NCI-H510A treated with DMSO at 0.1 percent for 48 hours (cell line): ENCODE results near the gene CBX8.
A peak's percentile ranks its signal among the peaks of the same experiment; 100 is the strongest.

Experiments
- DNase-seq: peaks from one replicate; lab custom pipeline; 2025; lab: John Stamatoyannopoulos, UW

The CBX8 gene

GRCh38 chr17:79819534-79820276, 22.8 kb upstream of the CBX8 start:
- no peak for DNase-seq

GRCh38 chr17:79819085-79819484, 22.2 kb upstream of the CBX8 start:
- no peak for DNase-seq

GRCh38 chr17:79818026-79818758, 21.3 kb upstream of the CBX8 start:
- no peak for DNase-seq

- no peak for DNase-seq
These were observed 19.1 kb upstream of the CBX8 start for GRCh38 chr17:79815836-79816461.

GRCh38 chr17:79814974-79815835, 18.3 kb upstream of the CBX8 start:
- DNase-seq: no peak

- DNase-seq: no peak
These were observed 17.5 kb upstream of the CBX8 start for GRCh38 chr17:79814127-79814973.

GRCh38 chr17:79813297-79814126, 16.6 kb upstream of the CBX8 start:
- no peak for DNase-seq

GRCh38 chr17:79812353-79813258, 15.7 kb upstream of the CBX8 start:
- no peak for DNase-seq

GRCh38 chr17:79811868-79812352, 15.0 kb upstream of the CBX8 start:
- DNase-seq: no peak

- DNase-seq: peak; percentile 91
These were observed 14.4 kb upstream of the CBX8 start for GRCh38 chr17:79811011-79811867.

GRCh38 chr17:79810130-79811010, 13.5 kb upstream of the CBX8 start:
- DNase-seq: peak; percentile 91

- peak; percentile 53 for DNase-seq
These were observed 12.8 kb upstream of the CBX8 start for GRCh38 chr17:79809530-79810129.

- peak; percentile 78 for DNase-seq
These were observed 12.1 kb upstream of the CBX8 start for GRCh38 chr17:79808763-79809529.

- DNase-seq: no peak
These were observed 10.2 kb upstream of the CBX8 start for GRCh38 chr17:79806863-79807720.

- DNase-seq: no peak
These were observed 9.5 kb upstream of the CBX8 start for GRCh38 chr17:79806446-79806760.
